DND-41 (cell line): Measurements from ENCODE around the gene CHN2.

Source experiments
- ATAC-seq: fragments of 200-7000 bp; cut with Tn5 transposase; 3 replicates; pipeline ENCODE4 v1.9.1; 2021; ENCODE audit warnings: low read depth; ENCODE audit not compliant: insufficient read depth
- DNase-seq: peaks from one replicate; pipeline ENCODE4 v3.0.0-alpha.2; 2020
- H2AFZ ChIP-seq: 2 replicates; pipeline ENCODE4 v1.6.0; 2012; ENCODE audit warnings: low read depth, low read length
- H3K27ac ChIP-seq: 2 replicates; pipeline ENCODE4 v1.5.1; 2012; ENCODE audit warnings: low read length, inconsistent platforms
- H3K27me3 ChIP-seq: fragments of 200-600 bp; sonication (generic); 2 replicates; pipeline ENCODE4 v1.6.0; 2012; ENCODE audit warnings: low read length, mild to moderate bottlenecking, inconsistent platforms; ENCODE audit not compliant: insufficient read depth, poor library complexity
- H3K36me3 ChIP-seq: 2 replicates; pipeline ENCODE4 v1.5.1; 2012; ENCODE audit warnings: low read length, inconsistent platforms; ENCODE audit not compliant: insufficient read depth
- H3K4me1 ChIP-seq: 2 replicates; pipeline ENCODE4 v1.5.1; 2012; ENCODE audit warnings: mild to moderate bottlenecking, low read length; ENCODE audit not compliant: insufficient read depth
- H3K4me2 ChIP-seq: 2 replicates; pipeline ENCODE4 v1.6.0; 2012; ENCODE audit warnings: mild to moderate bottlenecking, moderate library complexity, low read length, inconsistent platforms; ENCODE audit not compliant: insufficient read depth
- H3K4me3 ChIP-seq, 2 experiments: fragments of 200-600 bp in 1 of 2; shearing (Covaris generic) in 1 of 2; 2 replicates each; pipeline ENCODE4 v1.5.1; 2012 to 2016; ENCODE audit warnings: inconsistent platforms in 2 of 2, low read length in 2 of 2, mild to moderate bottlenecking in 2 of 2, low read depth in 1 of 2, moderate library complexity in 1 of 2
- H3K79me2 ChIP-seq: 2 replicates; pipeline ENCODE4 v1.6.0; 2012; ENCODE audit warnings: low read length, inconsistent platforms; ENCODE audit not compliant: insufficient read depth
- H3K9ac ChIP-seq: 2 replicates; pipeline ENCODE4 v1.6.0; 2012; ENCODE audit warnings: low read depth, mild to moderate bottlenecking, inconsistent platforms, low read length, moderate library complexity
- H3K9me3 ChIP-seq: 2 replicates; pipeline ENCODE4 v1.5.1; 2012; ENCODE audit warnings: low read length, moderate library complexity, mild to moderate bottlenecking, inconsistent platforms; ENCODE audit not compliant: insufficient read depth, severe bottlenecking
- H4K20me1 ChIP-seq: 2 replicates; pipeline ENCODE4 v1.6.0; 2012; ENCODE audit warnings: low read length; ENCODE audit not compliant: insufficient read depth
- EZH2 ChIP-seq: IDR thresholded peaks from 3 replicates; pipeline ENCODE4 v1.6.1; 2012; ENCODE audit warnings: borderline replicate concordance, low read depth, mild to moderate bottlenecking, moderate library complexity, low read length, inconsistent platforms; ENCODE audit not compliant: severe bottlenecking
- TF ChIP-seq, protein P1 (sequence below): IDR thresholded peaks from 2 replicates; pipeline ENCODE4 v1.5.1; 2012; ENCODE audit warnings: borderline replicate concordance, low read length, moderate library complexity, mild to moderate bottlenecking; ENCODE audit not compliant: poor library complexity, severe bottlenecking; ENCODE audit errors: extremely low read depth

The CHN2 gene

DNA sequence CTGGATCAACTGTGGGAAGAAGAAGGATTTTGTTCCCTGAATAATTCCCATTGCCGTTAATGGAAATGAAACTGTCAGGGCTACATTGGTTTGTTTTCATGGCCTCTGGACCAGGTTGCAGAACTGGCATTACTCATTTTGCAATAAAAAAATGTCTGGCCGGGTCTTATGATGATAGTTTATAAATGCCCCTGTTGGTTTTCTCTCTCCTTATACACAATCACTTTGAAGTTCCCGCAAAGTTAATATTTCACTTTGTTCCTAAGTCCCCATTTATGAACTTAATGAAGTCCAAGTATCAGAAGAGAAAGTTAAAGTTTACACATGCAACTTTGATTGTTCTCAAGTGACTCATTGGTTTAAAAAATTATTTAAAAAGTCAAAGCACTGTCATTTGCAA, 218.3 kb downstream of the CHN2 start:
- Histone ChIP-seq H3K27ac (no peak overlapping the region), H3K4me1 (no peaks in the 10 kb centered on the region), H3K27me3 (no peaks in the 10 kb centered on the region), H3K36me3 (no peaks in the 10 kb centered on the region), H4K20me1 (no peaks in the 10 kb centered on the region), H3K4me2 (no peak overlapping the region), H3K4me3 (no peak overlapping the region), H3K9me3 (no peaks in the 10 kb centered on the region), H2AFZ (no peak overlapping the region), H3K9ac (no peak overlapping the region), H3K79me2 (no peaks in the 10 kb centered on the region)
- TF ChIP-seq EZH2, result no peak
- TF ChIP-seq, protein P1, sequence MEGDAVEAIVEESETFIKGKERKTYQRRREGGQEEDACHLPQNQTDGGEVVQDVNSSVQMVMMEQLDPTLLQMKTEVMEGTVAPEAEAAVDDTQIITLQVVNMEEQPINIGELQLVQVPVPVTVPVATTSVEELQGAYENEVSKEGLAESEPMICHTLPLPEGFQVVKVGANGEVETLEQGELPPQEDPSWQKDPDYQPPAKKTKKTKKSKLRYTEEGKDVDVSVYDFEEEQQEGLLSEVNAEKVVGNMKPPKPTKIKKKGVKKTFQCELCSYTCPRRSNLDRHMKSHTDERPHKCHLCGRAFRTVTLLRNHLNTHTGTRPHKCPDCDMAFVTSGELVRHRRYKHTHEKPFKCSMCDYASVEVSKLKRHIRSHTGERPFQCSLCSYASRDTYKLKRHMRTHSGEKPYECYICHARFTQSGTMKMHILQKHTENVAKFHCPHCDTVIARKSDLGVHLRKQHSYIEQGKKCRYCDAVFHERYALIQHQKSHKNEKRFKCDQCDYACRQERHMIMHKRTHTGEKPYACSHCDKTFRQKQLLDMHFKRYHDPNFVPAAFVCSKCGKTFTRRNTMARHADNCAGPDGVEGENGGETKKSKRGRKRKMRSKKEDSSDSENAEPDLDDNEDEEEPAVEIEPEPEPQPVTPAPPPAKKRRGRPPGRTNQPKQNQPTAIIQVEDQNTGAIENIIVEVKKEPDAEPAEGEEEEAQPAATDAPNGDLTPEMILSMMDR, result no peak
- DNase-seq (no peak), ATAC-seq (no peak)

- Histone ChIP-seq H3K36me3 (no peaks in the 10 kb centered on the region), H3K4me1 (no peaks in the 10 kb centered on the region), H3K9ac (no peak overlapping the region), H3K27ac (no peak overlapping the region), H3K9me3 (no peaks in the 10 kb centered on the region), H2AFZ (no peak overlapping the region), H3K4me3 (no peak overlapping the region), H3K4me2 (no peak overlapping the region), H3K79me2 (no peaks in the 10 kb centered on the region), H3K27me3 (no peaks in the 10 kb centered on the region), H4K20me1 (no peaks in the 10 kb centered on the region)
- DNase-seq (no peak), ATAC-seq (no peak)
- TF ChIP-seq, protein P1, result no peak
- no peak for TF ChIP-seq EZH2
Observed at GRCh38 chr7:29413626-29414136, 219.1 kb downstream of the CHN2 start.

GRCh38 chr7:29414216-29414615, 219.6 kb downstream of the CHN2 start:
- no peak overlapping the region for H3K27ac ChIP-seq
- no peak overlapping the region for H2AFZ ChIP-seq
- H3K79me2 ChIP-seq, result no peaks in the 10 kb centered on the region
- H3K4me3 ChIP-seq, result no peak overlapping the region
- ATAC-seq (no peak), DNase-seq (no peak)
- no peaks in the 10 kb centered on the region for H4K20me1 ChIP-seq
- no peak for TF ChIP-seq EZH2
- TF ChIP-seq, protein P1, result no peak
- H3K9ac ChIP-seq, result no peak overlapping the region
- no peak overlapping the region for H3K4me2 ChIP-seq
- H3K27me3 ChIP-seq, result no peaks in the 10 kb centered on the region
- H3K9me3 ChIP-seq, result no peaks in the 10 kb centered on the region
- H3K36me3 ChIP-seq, result no peaks in the 10 kb centered on the region
- H3K4me1 ChIP-seq, result no peaks in the 10 kb centered on the region

DNA sequence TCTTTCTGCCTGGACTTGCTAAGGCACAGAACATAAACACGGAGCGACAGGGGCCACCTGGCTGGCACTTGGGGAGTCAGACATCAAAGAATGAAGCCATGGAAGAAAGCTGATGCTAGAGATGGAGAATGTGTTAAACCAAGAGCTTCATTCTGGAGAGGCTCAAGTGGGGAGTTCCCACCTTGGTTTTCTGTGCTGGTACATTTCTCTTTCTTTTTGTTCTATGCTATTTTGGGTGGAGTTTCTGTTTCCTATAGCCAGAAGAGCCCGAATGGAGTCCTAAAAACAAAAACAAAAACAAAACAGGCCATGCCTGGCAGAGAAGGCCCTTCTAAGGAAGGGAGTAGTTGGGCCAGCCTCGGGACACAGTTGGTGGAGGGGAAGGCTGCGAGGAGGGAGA, 220.6 kb downstream of the CHN2 start:
- no peak overlapping the region for H3K27ac ChIP-seq
- no peak for DNase-seq
- H3K9me3 ChIP-seq, result no peaks in the 10 kb centered on the region
- no peaks in the 10 kb centered on the region for H4K20me1 ChIP-seq
- H3K27me3 ChIP-seq, result no peaks in the 10 kb centered on the region
- no peak overlapping the region for H2AFZ ChIP-seq
- H3K9ac ChIP-seq, result no peak overlapping the region
- H3K4me3 ChIP-seq, result no peak overlapping the region
- no peak for ATAC-seq
- no peaks in the 10 kb centered on the region for H3K79me2 ChIP-seq
- TF ChIP-seq, protein P1, result no peak
- no peak for TF ChIP-seq EZH2
- H3K36me3 ChIP-seq, result no peaks in the 10 kb centered on the region
- H3K4me1 ChIP-seq, result no peaks in the 10 kb centered on the region
- no peak overlapping the region for H3K4me2 ChIP-seq
